Measurements from ENCODE around the gene MAP1LC3B2.

DNA sequence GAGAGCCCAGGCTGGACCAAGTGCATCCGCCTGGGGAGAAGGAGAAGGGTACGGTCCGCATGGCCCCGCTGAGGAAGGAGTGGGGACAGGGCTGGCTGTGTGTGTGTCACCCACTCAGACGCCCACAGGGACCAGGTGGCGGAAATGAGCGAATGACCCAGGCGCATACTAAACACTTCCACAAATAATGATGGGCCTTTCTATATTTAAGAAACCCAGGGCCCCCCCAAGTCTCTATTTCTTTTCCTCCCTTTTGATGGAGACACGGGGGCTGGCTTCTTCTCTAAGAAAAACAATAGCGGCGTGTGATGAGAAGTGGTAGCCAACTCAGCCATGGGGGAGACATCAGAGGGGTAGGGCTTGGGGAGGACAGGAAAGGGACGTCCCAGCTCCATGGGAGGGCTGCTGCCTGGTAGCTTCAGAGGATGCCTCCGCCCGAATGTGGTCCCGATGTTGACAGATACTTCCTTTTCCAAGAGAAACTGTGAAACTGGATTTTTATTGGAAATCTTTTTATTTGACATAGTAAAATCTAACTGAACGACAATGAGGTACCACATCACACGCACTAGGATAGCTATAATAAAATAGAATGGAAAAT is 6.3 kb upstream of the MAP1LC3B2 start:
- TF ChIP-seq TAF1 (IDR thresholded peaks at IDR 0.05; ENCODE audit: low read depth, low read length) (no peak), POLR2A (IDR thresholded peaks at IDR 0.05; ENCODE audit: low read depth, low read length) (no peak)

Measured in GM12891 (cell line).